Measurements from ENCODE around the gene BANF1.
A peak's percentile ranks its signal among the peaks of the same experiment; 100 is the strongest.

Gene BANF1, protein sequence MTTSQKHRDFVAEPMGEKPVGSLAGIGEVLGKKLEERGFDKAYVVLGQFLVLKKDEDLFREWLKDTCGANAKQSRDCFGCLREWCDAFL

DNA sequence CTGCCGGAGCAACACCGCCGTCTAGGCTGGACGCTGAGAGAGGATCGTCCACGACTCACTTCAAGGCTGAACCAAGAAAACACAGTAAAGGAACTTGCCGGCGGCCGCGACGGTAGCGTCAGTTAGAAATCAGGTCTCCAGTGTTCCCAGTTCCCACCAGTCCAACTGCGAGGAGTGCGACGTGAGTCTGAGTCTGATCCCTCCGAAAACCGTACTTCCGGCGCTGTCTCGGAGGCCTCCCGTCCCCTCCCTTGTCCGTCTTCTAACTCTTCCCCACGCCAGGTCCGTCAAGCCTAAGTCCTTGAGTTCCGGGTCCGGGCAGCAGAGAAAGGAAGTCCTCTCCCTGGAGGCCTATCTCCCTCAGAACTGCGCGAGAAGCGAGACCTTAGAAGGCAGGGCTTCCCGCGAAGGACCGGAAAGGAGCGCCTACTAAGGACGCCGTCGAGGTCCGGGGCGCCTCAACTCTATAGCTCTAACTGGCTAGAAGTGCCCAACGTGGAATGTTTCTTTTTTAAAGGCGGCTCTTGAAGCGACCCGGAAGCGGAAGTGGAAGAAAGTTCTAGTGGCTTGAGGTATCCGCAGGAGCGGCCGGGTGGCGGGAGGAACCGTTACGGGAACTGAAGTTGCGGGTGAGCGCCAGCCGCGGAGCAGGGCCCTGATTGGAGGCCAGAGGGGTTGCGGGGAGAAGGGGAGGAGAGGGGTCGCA is at the start of gene BANF1, which contains the start of gene EIF1AD:
Gene BANF1 (plus strand): TSS at position 562 of the 706 bp plus-strand sequence. CDS start 748 bp downstream, outside the sequence.
Gene EIF1AD (minus strand): TSS at position 216 of the 706 bp plus-strand sequence. CDS start 1,768 bp downstream, outside the sequence.
- peak; percentile 96 for DNase-seq (ENCODE audit: low spot score)

DNA sequence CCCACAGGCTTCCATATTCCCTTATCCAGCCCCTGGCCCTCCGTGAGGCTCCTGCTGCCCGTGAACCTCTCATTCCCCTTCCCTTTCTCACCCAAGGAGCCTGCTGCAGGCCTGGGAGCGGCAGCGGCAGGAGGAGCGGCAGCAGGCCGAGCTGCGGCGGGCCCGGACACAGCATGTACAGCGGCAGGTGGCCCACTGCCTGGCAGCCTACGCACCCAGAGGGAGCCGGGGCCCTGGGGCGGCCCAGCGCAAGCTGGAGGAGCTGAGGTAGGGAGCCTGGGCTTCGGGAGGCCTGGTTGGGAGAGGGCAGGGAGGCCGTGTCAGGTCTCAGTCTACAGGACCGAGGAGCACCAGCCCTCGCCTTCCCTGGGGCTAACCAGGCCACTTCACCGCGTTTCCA is 48.8 kb upstream of the BANF1 start:
- no peak for DNase-seq (ENCODE audit: low spot score)

DNA sequence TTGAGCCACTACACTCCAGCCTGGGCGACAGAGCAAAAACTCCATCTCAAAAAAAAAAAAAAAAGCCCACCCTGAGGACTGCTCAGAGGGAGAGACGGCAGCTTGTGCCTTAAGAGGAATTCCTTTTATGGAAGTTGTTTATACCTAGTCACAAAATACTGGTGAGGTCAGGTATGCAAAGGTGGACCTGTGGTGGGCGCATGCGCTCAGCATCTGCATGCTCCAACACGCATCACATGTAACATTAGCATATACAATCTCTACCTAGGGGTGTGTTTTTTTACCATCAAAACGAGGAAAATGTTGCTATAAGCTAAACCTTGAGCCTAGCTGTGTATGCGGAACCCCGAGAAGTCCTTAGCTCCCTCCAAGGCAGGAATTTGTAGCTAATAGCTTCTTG is 47.5 kb upstream of the BANF1 start:
- DNase-seq (ENCODE audit: low spot score): no peak

DNA sequence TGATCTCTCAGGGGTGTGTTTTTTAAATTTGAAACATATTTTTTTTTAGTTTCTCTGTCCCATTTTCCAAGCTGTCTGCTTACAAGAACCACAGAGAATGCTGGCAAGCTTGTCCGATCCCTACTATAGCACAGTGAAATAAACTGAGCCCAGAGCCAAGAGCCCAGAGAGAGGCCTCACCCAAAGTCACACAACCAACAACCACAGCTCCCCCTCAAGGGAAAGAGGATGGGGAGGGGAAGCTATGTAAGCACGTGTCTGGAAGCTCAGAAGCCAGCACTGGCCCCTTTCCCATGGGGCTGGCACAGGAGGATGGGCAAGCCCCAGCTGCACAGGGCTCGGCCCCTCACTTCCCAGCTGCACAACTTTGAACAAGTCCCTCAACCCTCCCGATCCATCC is 44.0 kb upstream of the BANF1 start:
- no peak for DNase-seq (ENCODE audit: low spot score)

DNA sequence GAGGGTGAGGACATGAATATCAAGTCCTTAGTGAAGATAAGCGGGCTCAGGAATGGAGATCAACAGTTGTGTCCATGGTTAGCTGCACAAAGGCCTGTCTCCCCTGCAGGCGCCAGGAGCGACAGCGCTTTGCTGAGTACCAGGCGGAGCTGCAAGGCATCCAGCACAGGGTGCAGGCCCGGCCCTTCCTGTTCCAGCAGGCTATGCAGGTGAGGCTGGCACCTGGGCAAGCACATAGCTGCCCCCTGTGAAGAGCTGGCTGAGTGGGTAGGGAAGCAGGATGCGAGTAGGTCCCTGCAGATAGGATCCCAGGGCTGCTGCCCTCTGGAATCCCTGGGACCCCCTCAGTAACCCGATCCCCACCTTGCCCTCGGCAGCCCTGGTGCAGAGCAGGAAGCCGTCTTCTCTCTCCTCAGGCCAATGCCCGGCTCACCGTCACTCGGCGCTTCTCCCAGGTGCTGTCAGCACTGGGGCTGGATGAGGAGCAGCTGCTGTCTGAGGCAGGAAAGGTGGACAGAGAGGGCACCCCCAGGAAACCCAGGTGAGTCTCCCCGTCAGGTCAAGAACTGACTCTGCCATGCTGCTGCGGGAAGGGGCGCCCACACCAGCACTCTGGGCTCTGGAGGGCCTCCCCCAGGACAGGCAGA is 43.4 kb upstream of the BANF1 start:
- no peak for DNase-seq (ENCODE audit: low spot score)

DNA sequence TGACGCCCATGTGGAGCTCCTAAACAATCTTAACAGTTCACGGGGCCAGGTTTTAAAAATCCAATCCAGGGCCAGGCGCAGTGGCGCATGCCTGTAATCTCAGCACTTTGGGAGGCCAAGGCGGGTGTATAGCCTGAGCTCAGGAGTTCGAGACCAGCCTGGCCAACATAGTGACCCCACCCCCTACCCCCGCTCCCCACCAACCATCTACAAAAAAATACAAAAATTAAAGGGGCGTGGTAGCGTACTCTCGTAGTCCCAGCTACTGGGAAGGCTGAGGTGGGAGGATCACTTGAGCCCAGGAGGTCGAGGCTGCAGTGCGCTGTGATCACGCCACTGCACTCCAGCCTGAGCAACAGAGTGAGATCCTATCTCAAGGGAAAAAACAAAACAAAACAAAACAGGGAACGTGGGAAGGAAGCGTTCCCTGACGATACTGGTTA is 41.5 kb upstream of the BANF1 start:
- no peak for DNase-seq (ENCODE audit: low spot score)

DNA sequence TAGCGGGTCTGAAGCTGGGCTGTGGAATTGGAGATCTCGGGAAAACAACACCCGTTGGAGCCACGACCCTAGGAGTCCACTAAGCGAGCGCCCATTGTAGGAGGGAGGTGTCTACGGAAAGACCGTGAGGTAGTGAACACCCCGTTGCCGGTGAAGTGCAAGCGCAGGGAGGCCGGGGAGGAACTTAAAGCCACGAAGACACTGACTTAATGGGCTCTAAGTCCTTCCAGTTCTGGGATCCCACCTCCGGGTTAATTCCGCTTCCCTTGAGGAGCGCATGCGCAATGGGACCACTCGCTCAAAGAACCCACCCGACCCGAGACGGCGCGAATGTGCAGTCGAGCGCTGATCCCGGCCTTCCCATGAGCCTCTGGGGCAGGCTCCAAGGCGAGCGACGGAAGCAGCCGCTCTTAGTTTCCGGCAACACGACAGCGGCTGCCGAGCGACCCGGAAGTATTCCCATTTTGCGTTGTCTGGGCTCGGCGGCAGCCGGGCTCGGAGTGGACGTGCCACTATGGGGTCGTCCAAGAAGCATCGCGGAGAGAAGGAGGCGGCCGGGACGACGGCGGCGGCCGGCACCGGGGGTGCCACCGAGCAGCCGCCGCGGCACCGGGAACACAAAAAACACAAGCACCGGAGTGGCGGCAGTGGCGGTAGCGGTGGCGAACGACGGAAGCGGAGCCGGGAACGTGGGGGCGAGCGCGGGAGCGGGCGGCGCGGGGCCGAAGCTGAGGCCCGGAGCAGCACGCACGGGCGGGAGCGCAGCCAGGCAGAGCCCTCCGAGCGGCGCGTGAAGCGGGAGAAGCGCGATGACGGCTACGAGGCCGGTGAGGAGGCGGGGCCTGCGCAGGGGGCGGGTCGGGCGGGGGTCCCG is 40.8 kb upstream of the BANF1 start, which contains the start of gene SART1:
Gene SART1 (plus strand): TSS at position 468 of the 874 bp plus-strand sequence. CDS start 47 bp downstream, at position 515.
- peak; percentile 94 for DNase-seq (ENCODE audit: low spot score)

DNA sequence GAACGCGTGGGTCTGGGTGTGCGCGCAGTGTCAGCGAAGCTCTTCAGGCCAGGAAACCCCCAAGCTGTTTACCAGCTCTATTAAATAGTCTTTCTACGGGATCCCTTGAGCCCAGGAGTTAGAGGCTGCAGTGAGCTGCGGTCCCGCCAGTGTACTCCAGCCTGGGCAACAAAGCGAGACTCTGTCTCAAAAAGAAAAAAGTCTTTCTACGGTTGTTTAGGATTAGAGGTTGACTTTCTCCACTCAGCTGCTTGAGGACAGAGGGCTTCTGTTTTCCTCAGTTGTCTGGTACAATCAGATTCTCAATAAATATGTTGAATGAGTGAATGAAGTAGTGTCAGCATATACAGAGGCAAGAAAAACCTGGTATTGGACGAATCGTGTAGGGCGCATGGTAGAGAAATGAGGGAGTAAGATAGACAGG is 40.1 kb upstream of the BANF1 start:
- no peak for DNase-seq (ENCODE audit: low spot score)

DNA sequence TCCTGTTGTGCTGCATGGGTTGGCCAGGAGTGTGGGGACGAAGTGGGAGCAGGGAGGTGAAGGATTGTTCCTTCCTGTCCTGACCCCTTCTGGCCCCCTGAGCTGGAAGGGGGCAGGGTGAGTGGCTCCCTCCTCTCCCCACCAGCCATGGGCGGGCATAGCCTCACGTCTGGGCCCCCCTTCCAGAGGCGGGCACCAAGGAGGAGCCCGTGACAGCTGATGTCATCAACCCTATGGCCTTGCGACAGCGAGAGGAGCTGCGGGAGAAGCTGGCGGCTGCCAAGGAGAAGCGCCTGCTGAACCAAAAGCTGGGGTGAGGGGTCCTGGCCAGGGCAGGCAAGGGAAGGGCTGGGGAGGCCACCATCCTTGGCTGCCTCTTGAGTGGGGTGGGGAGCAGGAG is 37.4 kb upstream of the BANF1 start:
- DNase-seq (ENCODE audit: low spot score): no peak

DNA sequence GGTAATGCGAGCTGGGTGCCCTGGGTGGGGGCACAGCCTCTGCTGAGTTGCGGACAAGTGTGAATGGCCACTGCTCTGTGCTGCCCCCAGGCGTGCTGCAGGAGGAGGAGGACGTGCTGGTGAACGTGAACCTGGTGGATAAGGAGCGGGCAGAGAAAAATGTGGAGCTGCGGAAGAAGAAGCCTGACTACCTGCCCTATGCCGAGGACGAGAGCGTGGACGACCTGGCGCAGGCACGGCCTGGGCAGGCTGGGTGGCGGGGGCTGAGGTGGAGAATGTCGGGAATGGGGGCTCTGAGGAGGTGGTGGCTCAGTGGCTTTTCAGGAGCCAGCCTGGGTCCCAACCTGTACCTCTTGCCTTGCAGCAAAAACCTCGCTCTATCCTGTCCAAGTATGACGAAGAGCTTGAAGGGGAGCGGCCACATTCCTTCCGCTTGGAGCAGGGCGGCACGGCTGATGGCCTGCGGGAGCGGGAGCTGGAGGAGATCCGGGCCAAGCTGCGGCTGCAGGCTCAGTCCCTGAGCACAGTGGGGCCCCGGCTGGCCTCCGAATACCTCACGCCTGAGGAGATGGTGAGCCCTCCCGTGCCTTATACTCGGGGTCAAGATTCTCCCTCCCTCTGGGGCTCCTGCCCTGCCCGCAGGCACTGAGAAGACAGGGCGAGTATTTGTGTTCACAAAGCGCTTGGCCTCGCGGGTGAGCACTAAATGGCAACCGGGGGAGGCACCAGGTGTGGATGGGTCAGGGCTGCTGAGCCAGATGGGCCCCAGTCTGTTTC is 36.1 kb upstream of the BANF1 start:
- no peak for DNase-seq (ENCODE audit: low spot score)

DNA sequence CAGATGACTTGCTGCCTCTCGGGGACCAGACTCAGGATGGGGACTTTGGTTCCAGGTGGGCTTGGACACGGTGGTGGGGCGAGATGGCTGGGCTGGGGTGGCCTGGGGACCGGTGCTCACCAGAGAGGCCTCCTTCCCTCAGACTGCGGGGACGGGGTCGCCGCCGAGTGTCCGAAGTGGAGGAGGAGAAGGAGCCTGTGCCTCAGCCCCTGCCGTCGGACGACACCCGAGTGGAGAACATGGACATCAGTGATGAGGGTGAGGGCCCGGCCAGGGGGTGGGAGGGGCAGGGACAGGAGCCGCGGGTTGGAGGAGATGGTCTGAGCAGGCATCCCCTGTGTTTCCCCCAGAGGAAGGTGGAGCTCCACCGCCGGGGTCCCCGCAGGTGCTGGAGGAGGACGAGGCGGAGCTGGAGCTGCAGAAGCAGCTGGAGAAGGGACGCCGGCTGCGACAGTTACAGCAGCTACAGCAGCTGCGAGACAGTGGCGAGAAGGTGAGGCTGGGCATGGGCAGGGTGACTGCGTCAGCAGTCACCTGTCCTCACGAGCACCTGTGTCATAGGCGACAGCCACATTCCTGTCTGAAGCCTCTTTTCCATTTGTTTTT is 34.9 kb upstream of the BANF1 start:
- DNase-seq (ENCODE audit: low spot score): no peak

DNA sequence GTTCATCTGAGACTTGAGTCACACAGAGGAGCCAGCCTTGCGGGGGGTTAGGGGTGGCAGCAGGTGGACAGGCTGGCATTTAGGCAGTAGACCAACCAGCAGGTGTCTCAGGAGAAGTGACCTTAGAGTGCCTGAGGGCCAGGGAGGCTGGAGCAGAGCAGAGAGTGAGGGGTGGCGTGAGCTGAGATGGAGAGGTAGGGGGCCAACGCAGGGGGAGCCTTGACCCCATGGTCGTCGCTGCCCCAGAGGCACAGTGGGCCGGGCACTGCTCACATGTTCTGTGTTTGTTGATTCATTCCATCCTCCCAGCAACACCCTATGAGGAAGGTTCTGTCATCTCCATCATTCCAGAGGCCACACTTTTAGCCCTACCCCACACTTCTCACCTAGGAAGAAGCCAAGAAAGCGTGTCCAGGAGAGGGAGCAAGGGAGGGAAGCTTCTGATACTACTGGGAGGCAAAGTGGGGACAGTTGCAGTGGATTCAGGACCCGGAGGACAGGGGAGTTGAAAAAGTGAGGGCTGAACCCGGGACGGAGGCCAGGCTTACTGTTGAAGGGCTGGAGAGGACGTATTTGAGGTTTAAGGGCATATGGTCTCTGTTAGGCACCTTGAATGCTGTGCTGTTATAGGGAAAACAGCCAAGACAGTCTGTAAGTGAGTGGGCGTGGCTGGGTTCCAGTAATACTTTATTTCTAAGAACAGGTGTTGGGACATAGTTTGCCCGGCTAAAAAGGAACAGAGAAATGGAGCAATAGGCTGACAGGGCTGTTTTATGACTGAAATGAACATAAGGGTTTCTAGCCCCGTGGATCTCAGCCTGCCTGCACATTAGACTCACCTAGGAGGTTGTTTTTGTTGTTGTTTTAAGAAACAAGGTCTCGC is 33.5 kb upstream of the BANF1 start:
- DNase-seq (ENCODE audit: low spot score): no peak

DNA sequence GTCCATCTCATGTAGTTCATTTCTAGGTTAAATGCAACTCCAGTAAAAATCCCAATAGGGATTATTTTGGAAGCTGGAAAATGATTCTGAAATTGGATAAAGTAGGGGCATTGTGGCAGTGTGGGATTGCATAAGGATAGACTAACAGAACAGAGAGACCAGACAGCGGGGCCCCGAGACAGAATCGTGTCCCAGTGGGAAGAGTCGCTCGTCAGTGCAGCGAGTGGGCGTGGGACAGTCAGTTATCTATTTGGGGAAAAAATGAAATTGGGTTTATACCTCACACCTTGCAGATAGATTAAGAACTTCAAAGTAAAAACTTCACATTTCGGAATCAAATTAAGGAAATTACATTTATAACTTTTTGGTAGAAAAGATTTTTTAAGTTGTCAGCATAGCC is 30.2 kb upstream of the BANF1 start:
- DNase-seq (ENCODE audit: low spot score): no peak

DNA sequence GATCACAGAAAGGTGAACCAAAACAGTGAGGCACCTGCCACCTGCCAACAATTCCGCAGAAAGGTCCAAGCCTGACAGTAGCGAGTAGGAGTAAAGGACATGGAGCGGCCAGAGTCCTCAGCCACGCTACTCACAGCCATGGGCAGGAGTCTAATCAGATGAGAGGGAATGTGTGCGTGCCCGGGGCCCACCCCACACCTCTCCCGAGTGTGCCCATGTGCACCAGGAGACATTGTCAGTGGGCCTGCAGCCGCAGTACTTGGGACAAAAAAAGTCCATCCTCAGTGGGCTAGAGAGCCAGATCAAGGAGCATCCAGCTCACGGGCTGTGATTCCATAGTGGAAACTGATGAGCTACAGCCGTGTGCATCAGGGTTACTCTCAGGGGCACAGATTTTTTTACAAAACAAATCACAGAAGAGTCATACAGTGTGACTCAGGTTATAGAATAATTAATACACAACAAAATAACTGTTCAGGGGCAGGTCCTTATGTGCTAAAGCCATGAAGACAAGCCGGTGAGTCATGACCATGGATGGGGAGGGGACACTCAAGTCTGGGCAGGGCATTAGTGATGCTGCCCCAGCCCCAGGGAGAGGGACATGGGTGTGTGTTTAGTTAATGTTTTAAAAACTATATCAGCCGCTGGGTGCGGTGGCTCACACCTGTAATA is 28.7 kb upstream of the BANF1 start:
- DNase-seq (ENCODE audit: low spot score): no peak

DNA sequence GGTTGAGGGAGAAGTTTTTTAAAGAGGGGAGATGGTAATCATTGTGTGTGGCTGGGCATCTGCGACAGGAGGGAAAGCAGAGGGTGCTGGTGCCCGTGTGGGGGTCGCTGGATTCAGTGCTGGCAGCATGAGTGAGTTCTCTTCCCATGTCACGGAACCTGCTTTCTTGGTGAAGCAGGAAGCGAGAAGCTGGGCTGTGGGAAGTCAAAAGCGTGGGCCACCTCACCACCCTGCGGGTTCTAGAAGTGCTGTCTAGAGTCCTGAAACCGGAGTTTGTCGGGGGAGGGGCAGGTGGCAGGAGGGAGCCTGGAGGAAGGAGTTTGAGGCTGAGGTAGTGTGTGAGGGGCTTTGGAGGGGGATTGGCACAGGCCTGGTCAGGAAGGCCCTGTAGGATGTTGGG is 26.5 kb upstream of the BANF1 start:
- no peak for DNase-seq (ENCODE audit: low spot score)

DNA sequence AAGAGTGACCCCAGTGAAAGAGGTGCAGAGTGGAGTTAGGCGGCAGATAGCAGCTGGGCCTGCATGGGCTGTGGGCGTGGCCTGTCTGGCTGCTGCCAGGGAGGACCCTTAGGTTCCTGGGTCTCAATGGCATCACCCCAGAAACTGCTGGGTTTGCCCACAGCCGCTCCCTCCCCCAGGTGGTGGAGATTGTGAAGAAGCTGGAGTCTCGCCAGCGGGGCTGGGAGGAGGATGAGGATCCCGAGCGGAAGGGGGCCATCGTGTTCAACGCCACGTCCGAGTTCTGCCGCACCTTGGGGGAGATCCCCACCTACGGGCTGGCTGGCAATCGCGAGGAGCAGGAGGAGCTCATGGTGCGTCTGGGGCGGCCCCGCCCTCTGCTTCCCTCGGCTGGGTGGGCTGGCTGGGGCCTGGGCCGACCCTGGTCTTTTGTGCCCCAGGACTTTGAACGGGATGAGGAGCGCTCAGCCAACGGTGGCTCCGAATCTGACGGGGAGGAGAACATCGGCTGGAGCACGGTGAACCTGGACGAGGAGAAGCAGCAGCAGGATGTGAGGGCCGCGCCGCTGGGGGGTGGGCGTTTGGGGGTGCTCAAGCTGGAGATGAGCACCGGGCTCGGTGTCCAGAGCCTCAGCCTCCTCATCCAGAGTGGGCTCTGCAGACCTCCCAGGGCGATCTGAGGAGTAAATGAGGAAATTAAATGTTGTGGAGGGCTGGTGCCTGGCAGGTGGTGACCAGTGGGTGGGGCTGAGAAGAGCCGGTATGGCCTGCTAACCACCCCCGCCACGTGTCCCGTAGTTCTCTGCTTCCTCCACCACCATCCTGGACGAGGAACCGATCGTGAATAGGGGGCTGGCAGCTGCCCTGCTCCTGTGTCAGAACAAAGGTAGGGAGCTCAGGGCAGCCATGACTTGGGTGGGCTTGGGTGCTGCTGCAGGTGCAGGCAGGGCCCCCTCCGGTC is 25.8 kb upstream of the BANF1 start:
- DNase-seq (ENCODE audit: low spot score): no peak

DNA sequence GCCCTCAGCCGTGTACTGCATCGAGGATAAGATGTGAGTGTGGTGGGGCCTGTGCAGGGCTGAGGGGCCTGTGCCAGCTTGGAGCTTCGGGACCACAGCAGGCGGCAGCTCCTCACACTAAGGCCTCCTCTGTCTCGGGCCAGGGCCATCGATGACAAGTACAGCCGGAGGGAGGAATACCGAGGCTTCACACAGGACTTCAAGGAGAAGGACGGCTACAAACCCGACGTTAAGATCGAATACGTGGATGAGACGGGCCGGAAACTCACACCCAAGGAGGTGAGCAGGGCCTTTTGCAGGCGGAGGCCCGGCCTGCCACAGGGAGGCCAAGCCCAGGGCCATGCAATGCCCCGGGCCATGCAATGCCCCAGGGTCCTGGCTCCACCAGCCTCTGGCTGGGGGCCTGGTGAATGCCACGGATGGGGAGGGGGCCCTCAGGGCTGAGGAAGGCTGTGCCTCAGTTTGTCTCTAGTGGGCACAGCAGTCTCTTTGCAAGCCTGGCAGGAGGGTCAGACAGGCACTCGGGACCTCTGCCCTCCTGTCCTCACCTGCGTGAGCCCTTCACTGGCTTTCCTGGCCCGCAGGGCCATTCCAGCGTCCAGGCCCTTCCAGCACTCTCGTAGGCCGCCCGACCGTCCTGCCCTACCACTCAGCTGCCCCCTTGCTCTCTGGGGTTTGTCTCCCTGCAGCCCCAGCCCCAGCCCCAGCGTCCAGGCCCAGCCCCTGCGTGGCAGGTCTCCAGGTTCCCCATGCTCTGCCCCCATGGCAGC is 24.5 kb upstream of the BANF1 start:
- no peak for DNase-seq (ENCODE audit: low spot score)

All from hematopoietic multipotent progenitor cell treated with erythropoietin and hydrocortisone succinate and interleukin-3 and kit ligand, for 17 days (in vitro differentiated cells).